Inflammatory macrophage (primary cell): ENCODE results near the gene TOE1.
"Not testable (repeated sequence)": the region's sequence is repeated elsewhere in the genome, so short reads cannot be mapped to it uniquely, and the experiment has no call there.

ENCODE experiments used
- DNase-seq, 2 donors: peaks; one replicate each; pipeline ENCODE4 v3.0.0-alpha.2; 2020 to 2022

The TOE1 gene

GRCh38 chr1:45355683-45356082 is 15.7 kb downstream of the TOE1 start:
- no peak for DNase-seq

GRCh38 chr1:45356186-45356585 is 16.2 kb downstream of the TOE1 start:
- DNase-seq: no peak

DNA sequence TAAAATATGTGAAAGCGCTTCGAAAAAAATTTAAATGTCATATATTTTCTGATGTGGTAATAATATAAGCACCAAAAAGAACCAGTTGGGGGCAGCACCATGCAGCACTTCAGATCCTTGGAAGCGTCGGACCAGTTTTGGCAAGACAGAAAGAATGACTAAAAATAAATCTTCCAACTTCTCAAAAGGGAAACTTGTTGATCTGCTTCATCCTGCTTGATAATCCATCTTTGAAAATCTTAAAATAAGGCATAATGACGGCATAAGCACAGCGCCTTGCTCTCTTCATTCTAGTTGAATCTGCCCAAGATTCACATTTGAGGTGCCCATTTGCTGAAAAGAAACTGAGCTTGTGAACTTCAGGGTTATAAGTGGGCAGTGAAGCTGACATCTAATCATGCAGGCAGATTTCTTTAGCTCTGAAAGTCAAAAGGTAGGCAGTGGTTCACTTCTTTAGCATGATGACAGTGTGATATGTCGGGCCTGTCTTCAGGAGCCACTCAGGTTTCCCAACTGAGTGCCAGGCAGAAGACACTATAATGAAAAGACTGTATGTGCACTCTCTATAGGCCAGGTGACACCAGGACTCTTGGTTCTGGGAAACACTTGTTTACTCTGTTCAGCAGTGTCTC is 20.0 kb downstream of the TOE1 start:
- peak; percentile 68 to 73 for DNase-seq

GRCh38 chr1:45360981-45361380 is 21.0 kb downstream of the TOE1 start:
- DNase-seq: peak in 1 of 2 donors; percentile 50

DNA sequence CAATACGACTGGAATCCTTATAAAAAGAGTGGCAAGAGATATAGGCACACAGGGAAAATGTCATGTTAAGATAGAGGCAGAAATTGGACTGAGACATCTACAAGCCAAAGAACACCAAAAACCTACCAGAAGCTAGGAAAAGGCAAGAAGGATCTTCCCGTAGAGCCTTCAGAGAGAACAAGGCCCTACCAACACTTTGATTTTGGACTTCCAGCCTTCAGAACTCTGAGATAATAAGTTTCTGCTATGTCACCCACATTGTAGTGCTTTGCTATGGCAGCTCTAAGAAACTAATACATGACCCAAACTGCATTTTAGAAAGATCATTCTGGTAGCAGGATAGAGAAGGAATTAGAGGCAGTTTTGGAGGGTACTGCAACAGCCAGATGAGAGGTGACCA is 24.3 kb downstream of the TOE1 start:
- no peak for DNase-seq

GRCh38 chr1:45365051-45365450 is 25.1 kb downstream of the TOE1 start:
- no peak for DNase-seq

- DNase-seq: no peak
Observed at GRCh38 chr1:45370575-45370974, 30.6 kb downstream of the TOE1 start.

- no peak for DNase-seq
Observed at GRCh38 chr1:45373573-45373972, 33.6 kb downstream of the TOE1 start.

DNA sequence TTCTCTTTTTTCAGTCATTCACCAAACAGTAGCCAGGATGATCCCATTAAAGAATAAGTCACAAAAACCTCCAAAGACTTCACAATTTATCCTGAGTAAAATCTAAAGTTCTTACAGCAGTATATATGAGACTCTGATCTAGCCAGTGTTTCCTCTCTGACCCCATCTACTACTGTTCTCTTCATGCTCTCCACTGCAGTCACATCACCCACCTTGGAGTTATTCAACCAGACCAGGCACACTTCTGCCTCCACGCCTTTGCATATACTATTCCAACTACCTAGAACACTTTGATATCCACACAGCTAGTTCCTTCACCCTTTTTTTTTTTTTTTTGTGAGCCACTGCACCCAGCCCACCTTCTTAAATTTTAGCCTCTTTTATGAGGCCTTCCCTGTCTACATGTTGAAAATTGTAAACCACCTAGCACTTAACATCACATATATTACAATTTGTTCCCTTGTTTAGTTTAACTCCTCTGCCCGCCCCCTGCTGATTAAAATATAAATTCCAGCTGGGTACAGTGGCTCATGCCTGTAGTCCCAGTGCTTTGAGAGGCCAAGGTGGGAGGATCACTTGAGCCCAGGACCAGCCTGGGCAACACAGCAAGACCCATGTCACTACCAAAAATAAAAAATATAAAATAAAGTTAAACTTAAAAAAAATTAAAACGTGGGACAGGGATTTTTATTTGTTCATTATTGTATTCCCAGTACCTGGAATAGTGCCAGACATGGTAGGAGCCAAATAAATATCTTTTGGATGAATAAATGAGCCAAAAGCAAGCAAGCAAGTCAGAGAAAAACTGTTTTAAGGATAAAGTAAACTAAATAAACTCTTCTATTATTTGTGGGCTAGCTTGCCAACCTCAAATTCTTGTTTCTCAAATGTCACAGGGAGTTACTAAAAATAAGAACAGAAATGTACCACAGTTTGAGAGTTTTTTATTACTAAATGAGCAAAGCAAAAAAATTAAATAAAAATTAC is 35.4 kb downstream of the TOE1 start:
- no peak for DNase-seq

- no peak for DNase-seq
Observed at GRCh38 chr1:45378184-45378583, 38.2 kb downstream of the TOE1 start.

- no peak for DNase-seq
Observed at GRCh38 chr1:45379524-45379923, 39.6 kb downstream of the TOE1 start.

- DNase-seq: no peak
Observed at GRCh38 chr1:45380125-45380524, 40.2 kb downstream of the TOE1 start.

- DNase-seq: no peak
Observed at GRCh38 chr1:45380730-45381129, 40.8 kb downstream of the TOE1 start.

- no peak for DNase-seq
Observed at GRCh38 chr1:45381243-45381642, 41.3 kb downstream of the TOE1 start.

DNA sequence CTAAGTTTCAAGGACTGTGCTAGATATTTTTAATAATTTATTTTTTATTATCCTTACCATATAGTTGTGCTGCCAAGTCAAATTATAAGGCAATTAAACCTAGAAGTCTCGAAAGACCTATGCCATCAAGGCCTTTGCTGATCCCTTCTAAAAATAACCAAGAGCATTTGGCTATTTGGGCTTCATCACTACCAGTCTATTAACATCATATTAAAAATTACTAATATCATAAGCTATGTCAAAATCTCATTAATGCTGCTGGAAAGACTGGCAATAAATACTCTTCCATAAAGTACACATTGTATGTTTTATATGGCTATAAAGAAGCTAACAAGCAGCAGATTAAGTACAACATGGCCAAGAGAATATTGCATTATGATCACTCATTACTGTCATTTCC is 43.2 kb downstream of the TOE1 start:
- no peak for DNase-seq

DNA sequence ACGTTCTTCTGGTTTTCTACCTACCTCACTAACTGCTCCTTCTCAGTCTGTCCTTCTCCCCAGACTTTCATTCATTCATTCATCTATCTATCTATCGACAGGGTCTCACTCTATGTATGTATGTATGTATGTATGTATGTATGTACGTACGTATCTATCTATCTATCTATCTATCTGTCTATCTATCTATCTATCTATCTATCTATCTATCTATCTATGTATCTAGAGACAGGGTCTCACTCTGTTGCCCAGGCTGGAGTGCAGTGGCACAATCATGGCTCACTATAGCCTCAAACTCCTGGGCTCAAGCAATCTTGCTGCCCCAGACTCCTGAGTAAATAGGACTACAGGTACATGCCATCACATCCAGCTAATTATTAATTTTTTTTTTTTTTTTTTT is 44.2 kb downstream of the TOE1 start:
- not testable (repeated sequence) for DNase-seq

GRCh38 chr1:45385302-45385701 is 45.3 kb downstream of the TOE1 start:
- DNase-seq: no peak

DNA sequence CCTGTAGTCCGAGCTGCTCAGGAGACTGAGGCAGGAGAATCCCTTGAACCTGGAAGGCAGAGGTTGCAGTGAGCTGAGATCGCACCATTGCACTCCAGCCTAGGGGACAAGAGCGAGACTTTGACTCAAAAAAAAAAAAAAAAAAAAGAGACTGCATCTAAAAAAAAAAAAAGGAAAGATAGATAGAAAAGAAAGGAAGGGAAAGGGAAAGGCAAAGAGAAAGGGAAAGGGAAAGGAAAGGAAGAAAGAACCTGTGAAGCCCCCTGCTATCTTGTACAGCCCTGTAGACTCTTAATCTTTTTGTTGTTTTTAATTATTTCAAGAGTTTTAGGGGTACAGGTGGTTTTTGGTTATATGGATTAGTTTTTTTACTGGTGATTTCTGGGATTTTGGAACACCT is 46.2 kb downstream of the TOE1 start:
- DNase-seq: no peak
